ENCODE results near the gene ANKUB1. TPM values are rescaled to one million over a fixed set of nuclear protein-coding genes. Genes with fewer than 3 reads are reported as not detected.

The ANKUB1 gene
- polyA plus RNA-seq, 1 donor from 2014 or later: not detected

- Histone ChIP-seq H3F3A (ENCODE audit: insufficient read depth, low read length, poor library complexity, severe bottlenecking) (no peaks in the 10 kb centered on the region), H3K27me3 (ENCODE audit: insufficient read depth, low read depth, low read length) (no peaks in the 10 kb centered on the region), H3K9ac (ENCODE audit: low read length) (no peak overlapping the region), H3K27ac (ENCODE audit: low read length) (no peak overlapping the region), H3K9me2 (ENCODE audit: insufficient read depth, low read length) (no peaks in the 10 kb centered on the region), H3K36me3 (ENCODE audit: insufficient read depth, low read length) (no peaks in the 10 kb centered on the region), H3K4me3 (ENCODE audit: low read length) (no peak overlapping the region), H2AFZ (ENCODE audit: low read depth, low read length) (no peak overlapping the region), H3K79me2 (replicated peaks; ENCODE audit: insufficient read depth, low read length) (peaks cover 80% of the 10 kb centered on the region), H4K20me1 (ENCODE audit: insufficient read depth) (no peaks in the 10 kb centered on the region), H3K9me3 (ENCODE audit: low read length) (peaks cover 9% of the 10 kb centered on the region), H3K4me2 (ENCODE audit: low read length) (no peak overlapping the region)
- TF ChIP-seq SMC3 (conservative IDR thresholded peaks at IDR 0.05; ENCODE audit: poor library complexity) (no peak), POLR2AphosphoS5 (IDR thresholded peaks at IDR 0.05) (no peak), RAD21 (conservative IDR thresholded peaks at IDR 0.05) (no peak), TAF1 (IDR thresholded peaks at IDR 0.05; ENCODE audit: low read depth) (no peak), REST (IDR thresholded peaks at IDR 0.05; ENCODE audit: borderline replicate concordance) (no peak), EP300 (conservative IDR thresholded peaks at IDR 0.05; ENCODE audit: poor library complexity, severe bottlenecking) (no peak), CTCF (IDR thresholded peaks at IDR 0.05; ENCODE audit: poor library complexity, severe bottlenecking) (no peak), EZH2 (IDR thresholded peaks at IDR 0.05; ENCODE audit: borderline replicate concordance, insufficient read depth, low read length, poor library complexity, severe bottlenecking) (no peak), MXI1 (conservative IDR thresholded peaks at IDR 0.05; ENCODE audit: poor library complexity, severe bottlenecking) (no peak)
Measured at GRCh38 chr3:149820183-149820582, 27.8 kb upstream of the ANKUB1 start.

- TF ChIP-seq SMC3 (conservative IDR thresholded peaks at IDR 0.05; ENCODE audit: poor library complexity) (no peak), TAF1 (IDR thresholded peaks at IDR 0.05; ENCODE audit: low read depth) (no peak), EP300 (conservative IDR thresholded peaks at IDR 0.05; ENCODE audit: poor library complexity, severe bottlenecking) (no peak), REST (IDR thresholded peaks at IDR 0.05; ENCODE audit: borderline replicate concordance) (no peak), MXI1 (conservative IDR thresholded peaks at IDR 0.05; ENCODE audit: poor library complexity, severe bottlenecking) (no peak), EZH2 (IDR thresholded peaks at IDR 0.05; ENCODE audit: borderline replicate concordance, insufficient read depth, low read length, poor library complexity, severe bottlenecking) (no peak), POLR2AphosphoS5 (IDR thresholded peaks at IDR 0.05) (no peak), RAD21 (conservative IDR thresholded peaks at IDR 0.05) (no peak)
- H3K4me3 ChIP-seq (ENCODE audit: low read length): no peak overlapping the region
- H3K9me2 ChIP-seq (ENCODE audit: insufficient read depth, low read length): no peaks in the 10 kb centered on the region
- no peaks in the 10 kb centered on the region for H3K27me3 ChIP-seq (ENCODE audit: insufficient read depth, low read depth, low read length)
- H3F3A ChIP-seq (ENCODE audit: insufficient read depth, low read length, poor library complexity, severe bottlenecking): no peaks in the 10 kb centered on the region
- peaks cover 85% of the 10 kb centered on the region for H3K79me2 ChIP-seq (replicated peaks; ENCODE audit: insufficient read depth, low read length)
- no peak overlapping the region for H3K9ac ChIP-seq (ENCODE audit: low read length)
- no peaks in the 10 kb centered on the region for H3K36me3 ChIP-seq (ENCODE audit: insufficient read depth, low read length)
- H3K4me2 ChIP-seq (ENCODE audit: low read length): no peak overlapping the region
- H2AFZ ChIP-seq (ENCODE audit: low read depth, low read length): no peak overlapping the region
- H4K20me1 ChIP-seq (ENCODE audit: insufficient read depth): no peaks in the 10 kb centered on the region
- H3K9me3 ChIP-seq (ENCODE audit: low read length): peaks cover 9% of the 10 kb centered on the region
- H3K27ac ChIP-seq (ENCODE audit: low read length): no peak overlapping the region
Measured at GRCh38 chr3:149819432-149819831, 27.1 kb upstream of the ANKUB1 start.
